ENCODE data around the gene KIF4B.
"Not testable (repeated sequence)": the region's sequence is repeated elsewhere in the genome, so short reads cannot be mapped to it uniquely, and the experiment has no call there.

KIF4B gene

DNA sequence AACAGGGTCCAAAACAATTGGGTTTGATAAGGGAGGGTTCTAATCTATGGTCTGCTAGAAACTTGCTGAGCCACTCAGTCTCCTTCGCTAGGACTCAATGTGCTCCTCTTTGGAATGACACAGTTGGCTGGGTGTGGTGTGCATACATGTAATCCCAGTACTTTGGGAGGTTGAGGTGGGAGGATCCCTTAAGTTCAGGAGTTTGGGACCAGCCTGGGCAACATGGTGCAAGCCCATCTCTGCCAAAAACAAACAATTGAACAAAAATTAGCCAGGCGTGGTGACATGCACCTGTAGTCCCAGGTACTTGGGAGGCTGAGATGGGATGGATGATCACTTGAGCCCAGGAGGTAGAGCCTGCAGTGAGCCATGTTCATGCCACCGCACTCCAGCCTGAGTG is 2.7 kb upstream of the KIF4B start:
- no peak for DNase-seq

DNA sequence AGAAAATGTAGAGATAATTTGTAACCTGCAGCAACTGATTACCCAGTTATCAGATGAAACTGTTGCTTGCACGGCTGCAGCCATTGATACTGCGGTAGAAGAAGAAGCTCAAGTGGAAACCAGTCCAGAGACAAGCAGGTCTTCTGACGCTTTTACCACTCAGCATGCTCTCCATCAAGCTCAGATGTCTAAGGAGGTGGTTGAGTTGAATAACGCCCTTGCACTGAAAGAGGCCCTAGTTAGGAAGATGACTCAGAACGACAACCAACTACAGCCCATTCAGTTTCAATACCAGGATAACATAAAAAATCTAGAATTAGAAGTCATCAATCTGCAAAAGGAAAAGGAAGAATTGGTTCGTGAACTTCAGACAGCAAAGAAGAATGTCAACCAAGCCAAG is 1.7 kb downstream of the KIF4B start:
- DNase-seq = no peak

DNA sequence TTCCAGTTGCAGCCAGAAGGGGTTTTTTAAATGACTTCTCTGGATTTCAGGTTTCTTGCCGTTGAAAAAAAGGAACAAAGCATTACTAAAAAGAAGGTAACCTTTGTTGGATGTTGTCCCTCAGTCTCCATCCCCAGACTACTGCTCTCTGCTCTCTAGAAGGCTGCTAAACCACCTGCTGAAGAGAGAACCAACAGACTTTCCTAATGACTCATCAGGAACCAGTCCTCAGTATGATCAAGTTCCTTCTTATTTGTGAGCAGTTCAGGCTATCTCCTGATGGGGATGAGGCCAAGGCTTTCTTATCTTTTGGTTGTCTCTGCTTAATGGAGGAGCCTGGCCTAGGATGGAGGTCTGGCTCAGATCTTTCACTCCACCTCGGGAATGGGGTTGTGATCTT is 4.1 kb downstream of the KIF4B start:
- no peak for DNase-seq

DNA sequence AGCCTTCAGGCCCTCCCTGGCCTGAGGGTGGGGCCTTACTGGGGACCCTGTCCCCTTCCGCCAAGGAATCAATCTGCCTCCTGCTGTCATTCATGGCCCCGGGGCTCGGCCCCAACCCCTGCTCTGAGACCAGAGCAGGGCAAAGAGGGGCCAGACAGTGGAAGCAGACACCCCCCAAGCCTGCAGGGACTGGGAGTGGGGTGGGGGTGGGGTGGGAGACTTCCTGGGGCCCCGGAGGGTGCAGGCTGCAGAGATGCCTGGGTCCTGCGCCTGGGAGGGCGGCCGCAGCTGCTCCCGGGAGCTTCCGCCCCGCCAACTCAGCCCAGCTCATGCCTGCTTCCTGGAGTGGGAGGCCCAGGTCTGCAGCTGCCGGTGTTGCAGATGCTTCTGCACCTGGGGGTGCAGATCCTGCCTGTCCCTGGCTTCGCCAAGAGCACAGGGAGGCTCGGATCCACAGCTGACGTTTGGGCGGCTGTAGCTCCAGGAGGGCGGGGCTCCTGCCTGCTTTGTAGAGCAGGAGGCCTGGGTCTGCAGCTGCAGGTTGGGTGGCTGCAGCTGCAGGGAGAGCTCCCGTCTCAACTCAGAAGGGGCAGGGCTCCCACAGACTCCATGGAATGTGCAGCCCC is 6.2 kb downstream of the KIF4B start:
- no peak for DNase-seq

DNA sequence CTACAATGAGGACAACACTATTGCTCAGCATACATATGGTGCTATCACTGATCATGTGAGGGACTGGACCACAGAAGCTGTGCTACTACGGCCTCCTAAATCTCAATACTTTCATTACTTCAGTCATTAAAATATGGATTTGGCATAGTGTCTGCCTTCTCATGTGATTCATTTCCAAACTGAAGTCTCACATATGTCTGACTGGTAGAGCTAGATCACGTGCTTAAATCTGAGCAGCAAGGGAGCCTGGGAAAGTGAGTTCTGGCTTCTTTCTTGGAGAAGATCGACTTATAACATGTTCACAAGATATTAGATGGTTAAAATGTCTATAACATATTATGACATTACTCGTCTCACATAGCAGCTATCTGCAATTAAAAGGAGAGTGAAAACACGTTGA is 8.3 kb downstream of the KIF4B start:
- no peak for DNase-seq

DNA sequence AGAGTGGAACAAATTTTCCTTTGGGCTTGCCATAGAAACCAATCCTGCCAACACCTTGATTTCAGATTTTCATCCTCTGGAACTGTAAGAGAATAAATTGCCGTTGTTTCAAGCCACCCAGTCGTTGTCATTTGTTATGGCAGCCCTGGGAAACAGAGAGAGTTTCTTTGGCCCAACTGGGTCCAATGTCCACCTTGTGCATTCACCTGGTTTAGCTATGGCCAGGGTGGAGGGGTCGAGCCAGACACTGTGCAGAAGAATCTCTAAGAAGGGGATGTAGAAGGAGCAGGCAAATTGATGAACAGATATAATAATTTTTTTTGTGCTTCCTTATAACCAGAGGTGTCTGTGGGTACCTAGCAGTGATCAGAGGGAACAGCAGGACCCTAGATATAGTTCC is 9.8 kb downstream of the KIF4B start:
- DNase-seq = no peak

DNA sequence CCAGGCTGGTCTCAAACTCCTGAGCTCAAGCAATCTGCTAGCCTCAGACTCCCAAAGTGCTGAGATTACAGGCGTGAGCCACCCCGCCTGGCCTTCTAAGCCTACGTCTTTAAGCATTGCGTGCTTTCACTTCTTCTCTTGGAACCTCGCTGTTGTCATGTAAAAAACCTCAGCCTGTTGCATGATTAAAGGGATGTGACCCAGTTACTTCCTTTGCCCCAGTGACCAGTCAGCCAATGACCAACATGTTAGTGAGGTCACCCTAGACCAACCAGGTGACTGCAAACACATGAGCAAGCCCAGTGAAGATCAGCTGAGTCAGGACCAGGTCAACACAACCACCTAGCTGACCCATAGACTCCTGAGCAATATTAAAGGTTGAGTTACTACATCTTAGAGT is 10.5 kb downstream of the KIF4B start:
- no peak for DNase-seq

DNA sequence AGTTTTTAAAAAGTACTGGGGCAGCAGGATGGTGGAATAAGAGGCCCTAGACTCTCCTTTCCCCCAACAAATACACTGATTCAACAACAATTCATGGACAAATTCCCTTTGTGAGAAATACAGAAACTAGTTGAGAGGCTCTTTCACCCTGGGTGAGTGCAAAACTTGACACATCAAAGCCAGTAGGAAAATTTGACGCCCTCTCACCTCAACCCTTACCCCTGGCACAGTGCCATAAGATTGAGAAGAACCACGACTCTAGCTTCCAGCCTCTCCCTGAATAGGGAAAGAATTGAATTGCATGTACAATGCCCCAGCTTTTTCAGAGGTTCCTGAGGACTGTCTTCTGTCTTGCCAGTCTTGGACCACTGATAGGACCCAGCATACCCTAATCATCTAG is 12.3 kb downstream of the KIF4B start:
- no peak for DNase-seq

DNA sequence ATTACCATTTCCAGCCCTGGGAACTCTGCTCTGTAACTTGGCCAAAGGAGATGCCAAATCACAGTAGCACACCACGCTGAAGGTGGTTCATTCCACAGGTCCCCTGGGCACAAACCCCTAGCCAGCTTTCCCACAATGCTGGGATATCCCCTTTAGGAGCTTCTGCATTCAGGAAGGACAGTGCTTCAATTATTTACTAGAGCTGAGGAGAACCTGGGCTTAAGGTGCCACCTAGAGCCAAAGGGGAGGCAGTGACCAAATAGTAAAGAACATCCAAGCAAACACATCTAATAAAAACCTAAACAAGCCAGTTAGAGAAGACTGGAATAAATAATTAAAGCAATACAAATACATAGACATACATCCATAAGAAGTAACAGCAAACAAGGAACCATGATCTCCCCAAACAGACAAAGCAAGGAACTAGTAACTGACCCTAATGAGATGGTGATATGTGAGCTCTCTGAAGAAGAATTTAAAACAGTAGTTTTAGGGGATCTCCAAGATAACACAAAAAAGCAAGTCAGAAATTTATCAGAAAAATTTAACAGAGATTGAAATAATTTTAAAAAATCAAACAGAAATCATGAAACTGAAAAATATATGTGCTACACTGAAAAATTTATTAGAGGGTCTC is 14.6 kb downstream of the KIF4B start:
- DNase-seq = no peak

DNA sequence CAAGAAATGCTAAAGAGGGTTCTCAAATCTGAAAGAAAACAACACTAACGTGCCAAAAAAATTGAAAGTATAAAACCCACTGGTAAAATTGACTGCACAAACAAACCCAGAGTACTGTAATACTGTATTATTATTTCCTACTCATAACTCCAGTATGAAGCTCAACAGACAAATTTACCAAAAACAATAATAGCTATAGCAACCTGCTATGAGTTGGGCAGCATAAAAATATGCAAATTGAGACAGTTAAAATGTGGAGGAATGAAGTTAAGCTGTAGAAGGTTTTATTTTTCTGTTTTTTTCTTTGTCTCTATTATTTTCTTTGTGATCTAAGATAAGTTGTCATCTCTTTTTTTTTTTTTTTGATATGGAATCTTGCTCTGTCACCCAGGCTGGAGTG is 15.7 kb downstream of the KIF4B start:
- DNase-seq = no peak

DNA sequence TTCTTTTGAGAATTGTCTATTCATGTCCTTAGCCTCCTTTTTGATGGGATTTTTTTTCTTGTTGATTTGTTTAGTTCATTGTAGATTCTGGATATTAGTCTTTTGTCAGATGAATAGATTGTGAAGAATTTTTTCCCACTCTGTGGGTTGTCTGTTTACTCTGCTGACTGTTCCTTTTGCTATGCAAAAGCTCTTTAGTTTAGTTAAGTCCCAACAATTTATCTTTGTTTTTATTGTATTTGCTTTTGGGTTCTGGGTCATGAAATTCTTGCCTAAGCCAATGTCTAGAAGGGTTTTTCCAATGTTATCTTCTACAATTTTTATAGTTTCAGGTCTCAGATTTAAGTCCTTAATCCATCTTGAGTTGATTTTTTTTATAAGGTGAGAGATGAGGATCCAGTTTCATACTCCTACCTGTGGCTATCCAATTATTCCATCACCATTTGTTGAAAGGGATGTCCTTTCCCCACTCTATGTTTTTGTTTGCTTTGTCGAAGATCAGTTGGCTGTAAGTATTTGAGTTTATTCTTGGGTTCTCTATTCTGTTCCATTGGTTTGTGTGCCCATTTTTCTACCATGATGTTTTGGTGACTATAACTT is 20.7 kb downstream of the KIF4B start:
- DNase-seq = not testable (repeated sequence)

DNA sequence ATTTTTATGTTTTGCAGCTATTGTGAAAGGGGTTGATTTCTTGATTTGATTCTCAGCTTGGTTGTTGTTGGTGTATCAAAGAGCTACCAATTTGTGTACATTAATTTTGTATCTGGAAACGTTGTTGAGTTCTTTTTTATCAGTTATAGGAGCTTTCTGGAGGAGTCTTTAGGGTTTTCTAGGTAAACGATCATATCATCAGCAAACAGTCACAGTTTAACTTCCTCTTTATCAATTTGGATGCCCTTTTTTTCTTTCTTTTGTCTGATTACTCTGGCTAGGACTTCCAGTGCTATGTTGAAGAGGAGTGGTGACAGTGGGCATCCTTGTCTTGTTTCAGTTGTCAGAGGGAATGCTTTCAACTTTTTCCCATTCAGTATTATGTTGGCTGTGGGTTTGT is 21.5 kb downstream of the KIF4B start:
- DNase-seq = not testable (repeated sequence)

DNA sequence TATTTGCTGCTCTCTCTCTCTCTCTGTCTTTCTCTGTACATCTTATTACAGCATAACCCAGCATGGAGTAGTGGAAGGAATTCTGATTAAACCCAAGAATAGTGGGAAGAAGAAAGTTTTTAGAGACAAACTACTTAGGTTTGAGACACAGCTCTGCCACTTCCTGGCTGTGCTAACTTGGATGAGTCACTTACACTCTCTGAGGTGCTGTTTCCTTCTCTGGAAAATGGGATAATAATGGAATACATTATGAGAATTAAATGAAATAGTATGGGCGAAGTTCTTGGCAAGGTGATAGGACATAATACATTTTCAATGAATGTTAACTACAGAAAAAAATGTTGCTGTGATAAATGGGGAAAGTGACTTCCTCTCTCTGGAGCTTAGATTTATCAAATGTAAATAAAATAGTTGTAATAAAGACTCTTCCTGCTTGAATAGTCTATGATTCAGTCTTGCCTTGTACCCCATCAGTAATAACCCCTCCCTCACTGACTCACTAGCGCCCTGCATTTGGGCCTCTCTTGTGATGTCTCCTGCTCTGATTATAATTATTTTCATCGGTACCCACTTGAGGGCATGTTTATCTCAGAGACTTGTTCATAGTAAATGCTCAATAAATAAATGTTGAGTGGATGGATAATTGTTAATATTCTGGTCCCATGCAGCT is 27.6 kb downstream of the KIF4B start:
- no peak for DNase-seq

DNA sequence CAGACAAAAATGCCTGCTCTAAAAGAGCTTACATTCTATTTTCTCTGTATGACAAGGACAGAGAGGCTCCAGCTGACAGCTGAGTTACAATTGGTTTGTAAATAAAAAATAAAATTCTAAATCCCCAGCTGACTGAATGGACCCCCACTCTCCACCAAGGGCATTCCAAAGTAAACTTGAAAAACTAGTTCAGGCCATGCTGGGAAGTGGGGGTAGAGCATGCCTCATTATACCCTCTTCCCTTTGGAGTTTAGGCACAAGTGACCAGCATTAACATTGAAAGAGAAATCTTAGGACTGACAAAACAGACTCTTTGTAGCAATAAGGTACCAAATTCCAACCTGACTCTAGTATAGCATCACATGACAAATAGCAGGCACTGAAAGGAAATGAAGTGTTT is 31.0 kb downstream of the KIF4B start:
- DNase-seq = no peak

DNA sequence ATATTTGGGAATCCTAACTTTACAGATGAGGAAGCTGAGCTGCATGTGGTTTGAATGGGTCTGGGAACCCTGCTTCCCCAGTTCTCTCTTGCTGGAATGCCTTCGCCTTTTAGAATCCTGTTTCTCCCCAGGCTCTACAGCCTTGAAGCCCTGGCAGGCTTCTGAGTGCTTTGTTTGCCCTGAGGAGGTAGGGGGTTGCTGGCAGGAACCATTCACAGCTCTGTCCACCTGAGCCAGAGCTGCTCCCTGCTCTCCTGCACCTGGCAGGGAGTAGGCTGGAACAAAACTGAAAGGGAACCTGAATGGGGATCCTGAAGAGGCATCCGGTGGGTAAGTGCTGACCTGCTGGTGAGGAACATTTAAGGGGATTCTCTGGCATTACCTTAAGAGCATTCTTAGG is 33.0 kb downstream of the KIF4B start:
- no peak for DNase-seq

DNA sequence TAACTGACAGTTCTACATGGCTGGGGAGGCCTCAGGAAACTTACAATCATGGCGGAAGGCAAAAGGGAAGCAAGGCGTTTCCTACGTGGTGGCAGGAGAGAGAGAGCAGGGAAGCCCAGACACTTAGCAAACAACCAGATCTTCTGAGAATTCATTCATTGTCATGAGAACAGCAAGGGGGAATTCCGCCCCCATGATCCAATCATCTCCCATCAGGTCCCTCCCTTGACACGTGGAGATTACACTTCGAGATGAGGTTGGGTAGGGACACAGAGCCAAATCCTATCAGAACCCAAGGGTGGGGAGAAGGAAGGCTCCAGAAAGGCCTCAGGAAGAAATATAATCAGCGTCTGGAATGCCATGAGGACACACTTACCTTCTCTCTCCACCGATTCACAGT is 34.3 kb downstream of the KIF4B start:
- DNase-seq = no peak

DNA sequence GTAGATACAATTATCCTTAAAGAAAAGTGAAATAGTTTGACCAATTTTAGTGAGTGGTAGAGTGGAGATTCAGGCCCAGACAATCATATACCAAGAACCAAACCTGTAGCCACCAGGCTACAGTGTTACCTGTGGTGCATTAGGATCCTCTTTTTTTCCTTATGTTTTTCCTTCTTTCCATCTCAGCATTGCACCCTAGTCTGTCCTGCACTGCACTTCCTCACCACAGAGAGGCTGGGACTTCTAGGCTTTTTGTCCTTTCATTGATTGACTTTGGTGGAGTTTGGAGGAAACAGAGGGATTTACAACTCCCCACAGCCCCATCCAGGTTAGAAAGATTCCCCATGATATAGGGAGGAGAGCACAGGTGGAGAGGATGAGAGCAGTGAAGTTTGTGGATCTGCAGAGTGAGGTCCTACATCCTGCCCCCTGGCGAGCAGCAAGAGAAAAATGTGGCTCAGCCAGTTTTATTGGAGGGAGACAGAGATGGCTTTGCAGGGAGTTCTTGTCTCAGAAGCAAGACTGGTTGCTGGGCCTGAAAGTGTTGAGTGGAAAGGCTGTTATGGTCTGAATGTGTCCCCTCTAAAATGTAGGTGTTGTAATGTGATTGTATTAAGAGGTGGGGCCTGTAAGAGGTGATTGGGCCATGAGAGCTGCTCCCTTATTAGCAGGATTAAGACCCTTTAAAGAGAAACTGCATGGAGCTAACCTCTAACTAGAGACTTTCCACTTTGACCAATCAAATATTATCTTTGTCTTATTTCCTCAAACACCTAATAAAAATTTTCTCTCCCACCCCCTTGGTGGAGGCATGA is 36.2 kb downstream of the KIF4B start:
- DNase-seq = no peak

DNA sequence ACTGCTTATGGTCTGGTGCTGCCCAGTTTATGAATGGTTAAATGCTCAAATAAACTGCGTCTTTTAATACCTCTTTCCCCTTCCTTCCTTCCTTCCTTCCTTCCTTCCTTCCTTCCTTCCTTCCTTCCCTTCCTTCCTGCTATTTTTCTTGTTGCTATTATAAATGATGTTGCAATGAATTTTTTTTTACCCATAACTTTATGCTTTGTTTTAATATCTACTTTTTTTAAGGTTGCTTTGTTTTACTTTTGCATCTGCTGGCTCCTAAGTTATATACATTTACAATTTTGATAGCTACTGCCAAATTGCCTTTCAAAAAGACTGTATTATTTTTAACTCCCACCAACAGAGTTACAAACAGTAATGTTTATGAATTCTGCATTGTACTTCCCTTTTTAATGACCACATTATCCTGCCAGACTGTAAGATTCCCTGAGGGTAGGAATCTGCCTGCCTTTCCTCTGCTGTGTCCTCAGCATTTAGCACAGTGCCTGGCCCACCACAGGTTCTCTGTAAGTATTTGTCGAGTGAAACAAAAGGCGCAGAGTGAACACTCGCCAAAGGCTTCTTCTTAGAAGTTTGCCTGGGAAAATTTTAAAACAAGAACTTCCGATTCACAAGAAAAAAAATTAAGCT is 36.9 kb downstream of the KIF4B start:
- no peak for DNase-seq

DNA sequence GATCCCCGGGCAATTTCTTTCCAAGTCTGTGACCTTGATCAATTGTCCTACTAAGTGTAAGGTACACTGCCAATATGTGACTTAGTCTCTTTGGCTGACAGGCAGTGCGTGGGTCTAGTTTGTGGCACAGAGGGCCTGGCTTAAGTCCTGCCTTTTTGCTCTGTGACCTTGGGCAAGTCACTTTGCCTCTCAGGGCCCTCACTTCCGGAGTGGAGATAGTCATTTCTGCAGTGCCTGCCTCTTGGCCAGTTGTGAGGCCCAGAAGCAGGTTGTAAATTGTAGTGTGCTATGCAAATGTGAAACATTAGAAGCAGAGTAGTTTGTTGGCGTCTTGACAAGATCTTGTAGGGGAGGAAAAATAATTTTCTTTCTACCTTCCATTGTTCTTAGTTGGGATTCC is 39.0 kb downstream of the KIF4B start:
- no peak for DNase-seq

DNA sequence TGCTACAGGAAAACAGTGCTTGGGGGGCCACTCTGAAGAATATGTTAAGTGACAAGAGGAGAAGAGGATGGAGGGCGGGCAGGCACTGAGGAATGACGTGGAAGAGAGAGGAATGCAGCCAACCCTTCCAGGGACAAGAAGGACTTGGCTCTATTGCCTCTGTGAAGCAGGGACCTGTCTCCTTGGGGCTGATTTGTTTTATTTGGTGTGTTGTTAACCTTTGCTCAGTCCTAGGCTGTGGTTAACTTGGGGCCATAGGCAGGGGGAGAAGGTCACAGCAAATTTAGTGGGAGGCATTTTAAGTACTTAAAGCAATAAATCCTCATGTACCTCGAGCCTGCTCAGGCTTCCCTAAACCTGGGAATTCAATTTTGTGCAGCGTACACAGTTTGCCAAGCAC is 39.9 kb downstream of the KIF4B start:
- no peak for DNase-seq

DNA sequence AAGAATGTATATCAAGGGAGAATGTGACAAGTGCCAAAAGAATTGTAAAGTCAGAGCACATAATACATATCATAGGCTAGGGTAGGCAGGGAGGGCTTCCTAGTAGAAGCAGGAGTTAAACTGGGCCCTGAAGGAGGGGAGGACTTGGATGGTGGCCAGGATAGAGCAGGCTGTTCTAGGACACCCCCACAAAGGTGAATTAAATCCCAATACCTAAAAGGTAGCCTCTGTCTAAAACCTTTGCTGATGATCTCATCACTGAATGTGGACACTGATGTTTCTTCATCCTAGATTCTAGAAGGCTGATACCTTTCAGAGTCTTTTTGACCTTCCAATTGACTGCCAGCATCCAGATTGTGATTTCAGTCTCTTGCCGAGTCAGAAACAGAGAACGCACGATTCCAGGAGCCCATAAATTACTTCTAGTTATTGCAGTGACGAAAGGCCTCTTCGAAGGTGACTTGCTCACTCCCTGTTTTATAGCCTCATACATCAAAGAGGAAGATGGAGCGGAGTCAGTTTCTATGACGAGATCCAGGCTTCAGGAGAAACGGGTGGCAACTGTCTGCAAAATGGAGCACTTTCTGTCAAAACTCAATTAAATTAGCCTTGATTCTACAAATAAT is 43.2 kb downstream of the KIF4B start:
- no peak for DNase-seq

DNA sequence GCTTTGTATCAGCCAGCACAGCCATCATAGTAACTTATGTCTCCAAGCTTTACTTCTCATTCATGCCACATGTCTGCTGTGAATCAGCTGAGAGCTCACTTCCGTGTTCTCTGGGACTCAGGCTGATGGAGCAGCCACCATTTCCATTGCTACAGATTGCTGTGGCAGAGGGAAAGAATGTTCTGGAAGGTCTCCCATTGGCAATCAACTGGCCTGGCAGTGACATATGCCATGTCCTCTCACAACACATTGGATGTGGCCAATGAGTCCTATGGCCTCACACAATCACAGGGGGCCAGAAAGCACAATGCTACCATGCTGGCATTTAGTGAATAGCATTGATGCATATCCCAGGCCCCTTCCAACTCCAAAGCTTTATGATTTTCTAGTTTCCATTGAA is 44.1 kb downstream of the KIF4B start:
- no peak for DNase-seq
